Endothelial cell of umbilical vein (primary cell): ENCODE measurements around the gene SLC44A4.

Source experiments
- EZH2 ChIP-seq: IDR thresholded peaks from 2 replicates; pipeline ENCODE4 v1.6.1; 2012; ENCODE audit warnings: borderline replicate concordance, low read depth, mild to moderate bottlenecking, moderate library complexity, low read length, inconsistent platforms; ENCODE audit not compliant: severe bottlenecking
- FOS ChIP-seq: IDR thresholded peaks from 2 replicates; pipeline ENCODE4 v1.6.1; 2011; ENCODE audit warnings: mild to moderate bottlenecking, low read length, moderate library complexity, borderline replicate concordance; ENCODE audit not compliant: insufficient read depth
- GATA2 ChIP-seq: IDR thresholded peaks from 2 replicates; pipeline ENCODE4 v1.7.0; 2011; ENCODE audit warnings: low read depth, mild to moderate bottlenecking, moderate library complexity, mixed read lengths, low read length; ENCODE audit not compliant: insufficient read length, insufficient read depth
- MAX ChIP-seq: IDR thresholded peaks from 2 replicates; pipeline ENCODE4 v1.6.1; 2011; ENCODE audit not compliant: insufficient read depth, insufficient read length
- MYC ChIP-seq: IDR thresholded peaks from one replicate; pipeline ENCODE4 v1.6.1; 2011; ENCODE audit warnings: mild to moderate bottlenecking, low read depth, low read length
- POLR2A ChIP-seq: IDR thresholded peaks from 2 replicates; pipeline ENCODE4 v1.6.1; 2012; ENCODE audit warnings: low read depth, mild to moderate bottlenecking, control low read depth, low read length
- POLR2AphosphoS5 ChIP-seq: IDR thresholded peaks from 2 replicates; pipeline ENCODE4 v1.6.1; 2012; ENCODE audit warnings: low read depth, mild to moderate bottlenecking, control low read depth, low read length, moderate library complexity; ENCODE audit not compliant: insufficient read depth
- TF ChIP-seq, protein P1 (sequence below), 2 donors: IDR thresholded peaks; 1 replicate in 1 of 2; 2 replicates in 1 of 2; pipeline ENCODE4 v1.5.1; 2011; ENCODE audit warnings: low read length in 2 of 2, mild to moderate bottlenecking in 2 of 2, moderate library complexity in 2 of 2, control low read depth in 1 of 2, inconsistent platforms in 1 of 2, low read depth in 1 of 2; ENCODE audit not compliant: insufficient read depth in 1 of 2; ENCODE audit errors: extremely low read depth in 1 of 2

- TF ChIP-seq POLR2AphosphoS5 (no peak), POLR2A (no peak), EZH2 (no peak), MYC (no peak), GATA2 (no peak), FOS (no peak), MAX (no peak)
- TF ChIP-seq, protein P1, sequence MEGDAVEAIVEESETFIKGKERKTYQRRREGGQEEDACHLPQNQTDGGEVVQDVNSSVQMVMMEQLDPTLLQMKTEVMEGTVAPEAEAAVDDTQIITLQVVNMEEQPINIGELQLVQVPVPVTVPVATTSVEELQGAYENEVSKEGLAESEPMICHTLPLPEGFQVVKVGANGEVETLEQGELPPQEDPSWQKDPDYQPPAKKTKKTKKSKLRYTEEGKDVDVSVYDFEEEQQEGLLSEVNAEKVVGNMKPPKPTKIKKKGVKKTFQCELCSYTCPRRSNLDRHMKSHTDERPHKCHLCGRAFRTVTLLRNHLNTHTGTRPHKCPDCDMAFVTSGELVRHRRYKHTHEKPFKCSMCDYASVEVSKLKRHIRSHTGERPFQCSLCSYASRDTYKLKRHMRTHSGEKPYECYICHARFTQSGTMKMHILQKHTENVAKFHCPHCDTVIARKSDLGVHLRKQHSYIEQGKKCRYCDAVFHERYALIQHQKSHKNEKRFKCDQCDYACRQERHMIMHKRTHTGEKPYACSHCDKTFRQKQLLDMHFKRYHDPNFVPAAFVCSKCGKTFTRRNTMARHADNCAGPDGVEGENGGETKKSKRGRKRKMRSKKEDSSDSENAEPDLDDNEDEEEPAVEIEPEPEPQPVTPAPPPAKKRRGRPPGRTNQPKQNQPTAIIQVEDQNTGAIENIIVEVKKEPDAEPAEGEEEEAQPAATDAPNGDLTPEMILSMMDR (IDR thresholded peaks at IDR 0.05; ENCODE audit: extremely low read depth in 1 of 2, insufficient read depth in 1 of 2, low read depth in 1 of 2, low read length in 2 of 2): no peak
Observed at GRCh38 chr6:31920811-31921210, 42.0 kb upstream of the SLC44A4 start.
